Measurements from ENCODE around the gene PSMC1.

PSMC1 gene

DNA sequence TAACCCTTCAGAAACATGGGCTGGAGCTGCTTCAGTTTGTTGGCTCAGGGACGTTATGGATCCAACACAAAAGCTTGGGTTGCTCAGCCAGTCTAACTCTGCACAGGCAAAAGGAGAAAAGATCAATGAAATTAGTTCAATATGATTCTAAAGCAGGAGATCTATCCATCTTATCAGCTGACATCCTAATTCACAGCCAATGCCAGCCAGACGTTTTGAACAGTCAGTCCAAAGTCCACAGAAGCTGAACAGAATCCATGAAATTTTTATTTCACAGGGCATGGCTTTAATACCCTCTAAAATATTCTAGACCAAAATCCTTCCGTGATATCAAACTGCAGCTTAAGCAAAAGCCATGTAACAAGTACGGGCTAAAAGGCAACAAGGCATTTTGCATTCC lies 61.7 kb downstream of the PSMC1 start:
- H3K4me3 ChIP-seq = no peak overlapping the region

DNA sequence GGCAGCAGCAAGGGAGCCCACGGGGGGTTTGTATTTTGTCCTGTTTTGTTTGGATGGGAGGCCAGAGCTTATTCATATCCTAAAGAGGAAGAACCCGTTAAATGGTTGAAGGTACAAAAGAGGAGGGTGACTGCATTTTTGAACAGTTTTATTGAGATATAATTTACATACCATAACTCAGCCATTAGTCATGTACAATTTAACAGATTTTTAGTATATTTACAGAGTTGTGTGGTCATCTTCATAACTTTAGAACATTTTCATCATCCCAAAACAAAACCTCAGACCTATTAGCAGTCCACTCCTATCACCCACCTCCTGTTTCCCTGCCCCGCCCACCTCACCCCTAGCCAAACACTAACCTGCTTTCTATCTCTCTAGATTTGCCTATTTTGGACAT lies 62.8 kb downstream of the PSMC1 start:
- Histone ChIP-seq H3K4me3 (no peak overlapping the region), H3K27ac (no peak overlapping the region)
- TF ChIP-seq, protein P1, sequence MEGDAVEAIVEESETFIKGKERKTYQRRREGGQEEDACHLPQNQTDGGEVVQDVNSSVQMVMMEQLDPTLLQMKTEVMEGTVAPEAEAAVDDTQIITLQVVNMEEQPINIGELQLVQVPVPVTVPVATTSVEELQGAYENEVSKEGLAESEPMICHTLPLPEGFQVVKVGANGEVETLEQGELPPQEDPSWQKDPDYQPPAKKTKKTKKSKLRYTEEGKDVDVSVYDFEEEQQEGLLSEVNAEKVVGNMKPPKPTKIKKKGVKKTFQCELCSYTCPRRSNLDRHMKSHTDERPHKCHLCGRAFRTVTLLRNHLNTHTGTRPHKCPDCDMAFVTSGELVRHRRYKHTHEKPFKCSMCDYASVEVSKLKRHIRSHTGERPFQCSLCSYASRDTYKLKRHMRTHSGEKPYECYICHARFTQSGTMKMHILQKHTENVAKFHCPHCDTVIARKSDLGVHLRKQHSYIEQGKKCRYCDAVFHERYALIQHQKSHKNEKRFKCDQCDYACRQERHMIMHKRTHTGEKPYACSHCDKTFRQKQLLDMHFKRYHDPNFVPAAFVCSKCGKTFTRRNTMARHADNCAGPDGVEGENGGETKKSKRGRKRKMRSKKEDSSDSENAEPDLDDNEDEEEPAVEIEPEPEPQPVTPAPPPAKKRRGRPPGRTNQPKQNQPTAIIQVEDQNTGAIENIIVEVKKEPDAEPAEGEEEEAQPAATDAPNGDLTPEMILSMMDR (IDR thresholded peaks at IDR 0.05) = no peak
- DNase-seq (ENCODE audit: low spot score) = no peak

More for the DNA sequence above, 61.7 kb downstream of the PSMC1 start:
- no peak overlapping the region for H3K27ac ChIP-seq
- no peak for DNase-seq (ENCODE audit: low spot score)
- TF ChIP-seq, protein P1 (IDR thresholded peaks at IDR 0.05) = no peak

DNA sequence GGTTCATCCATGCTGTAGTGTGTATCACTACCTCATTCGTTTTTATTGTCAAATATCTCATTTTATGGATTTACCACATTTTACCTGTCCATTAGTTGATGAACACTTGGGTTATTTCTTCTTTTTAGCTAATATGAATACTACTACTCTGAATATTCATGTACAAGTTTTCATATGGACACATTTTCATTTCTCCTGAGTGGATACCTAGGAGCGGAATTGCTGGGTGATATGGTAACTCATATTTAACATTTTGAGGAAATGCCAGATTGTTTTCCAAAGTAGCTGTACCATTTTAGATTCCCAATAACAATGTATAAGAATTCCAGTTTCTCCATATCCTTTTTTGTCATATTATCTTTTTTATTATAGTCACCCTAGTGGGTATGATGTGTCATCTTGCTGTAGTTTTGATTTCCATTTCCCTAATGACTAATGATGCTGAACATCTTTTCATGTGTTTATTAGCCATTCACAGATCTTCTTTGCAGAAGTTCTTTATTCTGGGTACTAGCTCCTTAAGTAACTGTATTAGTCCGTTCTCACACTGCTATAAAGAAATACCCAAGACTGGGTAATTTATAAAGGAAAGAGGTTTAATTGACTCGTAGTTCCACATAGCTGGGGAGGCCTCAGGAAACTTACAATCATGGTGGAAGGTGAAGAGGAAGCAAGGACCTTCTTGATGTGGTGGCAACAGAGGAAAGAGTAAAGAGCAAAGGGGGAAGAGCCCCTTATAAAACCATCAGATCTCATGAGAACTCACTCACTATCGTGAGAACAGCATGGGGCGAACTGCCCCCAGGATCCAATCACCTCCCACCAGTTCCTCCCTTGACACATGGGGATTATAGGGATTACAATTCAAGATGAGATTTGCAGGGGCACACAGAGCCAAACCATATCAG lies 63.5 kb downstream of the PSMC1 start:
- Histone ChIP-seq H3K4me3 (no peak overlapping the region), H3K27ac (no peak overlapping the region)
- TF ChIP-seq, protein P1 (IDR thresholded peaks at IDR 0.05) = no peak
- no peak for DNase-seq (ENCODE audit: low spot score)

DNA sequence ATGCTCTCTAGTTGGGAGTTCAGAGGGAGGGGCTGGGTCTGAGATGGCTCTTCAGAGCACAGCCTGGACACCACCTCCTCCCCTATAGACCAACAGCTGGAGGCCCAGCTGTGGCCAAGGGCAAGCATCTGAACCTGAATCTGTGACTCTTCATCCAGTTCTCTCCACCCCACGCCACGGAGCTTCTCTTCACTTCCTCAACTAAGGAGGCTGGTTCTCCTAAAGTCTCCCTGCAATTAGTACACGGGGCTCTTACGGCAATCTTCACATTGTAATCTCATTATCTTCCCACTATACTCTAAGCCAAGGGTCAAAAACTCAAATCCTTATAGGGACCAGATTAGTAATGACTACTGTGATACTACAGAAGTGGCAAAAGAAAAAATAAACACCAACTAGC lies 65.5 kb downstream of the PSMC1 start:
- no peak overlapping the region for H3K4me3 ChIP-seq
- no peak for DNase-seq (ENCODE audit: low spot score)
- TF ChIP-seq, protein P1 (IDR thresholded peaks at IDR 0.05) = no peak
- H3K27ac ChIP-seq = no peak overlapping the region
